Neural cell (in vitro differentiated cells): ENCODE measurements around the gene CACNA2D4. TPM values are rescaled to one million over a fixed set of nuclear protein-coding genes. Genes with fewer than 3 reads are reported as not detected.

Experiments
- H2AFZ ChIP-seq: fragments of 200-600, 300-800 bp; sonication (generic), shearing (Covaris generic); 2 replicates; pipeline ENCODE4 v1.6.0; 2014; ENCODE audit warnings: low read depth, mild to moderate bottlenecking, antibody characterized with exemption, low read length, moderate library complexity
- H3F3A ChIP-seq: fragments of 200-600 bp; shearing (Covaris generic); 2 replicates; pipeline ENCODE4 v1.6.1; 2016; ENCODE audit warnings: mild to moderate bottlenecking, moderate library complexity, mixed read lengths, antibody characterized with exemption, low read length; ENCODE audit not compliant: insufficient read depth, poor library complexity, severe bottlenecking
- H3K27ac ChIP-seq: fragments of 200-600, 300-800 bp; sonication (generic), shearing (Covaris generic); 2 replicates; pipeline ENCODE4 v1.5.1; 2014; ENCODE audit warnings: mild to moderate bottlenecking, low read length, moderate library complexity
- H3K27me3 ChIP-seq: fragments of 300-800, 200-600 bp; sonication (generic), shearing (Covaris generic); 2 replicates; pipeline ENCODE4 v1.6.0; 2014; ENCODE audit warnings: mild to moderate bottlenecking, low read depth, low read length, moderate library complexity; ENCODE audit not compliant: insufficient read depth
- H3K36me3 ChIP-seq: fragments of 300-800, 200-600 bp; sonication (generic), shearing (Covaris generic); 2 replicates; pipeline ENCODE4 v1.5.1; 2014; ENCODE audit warnings: mild to moderate bottlenecking, antibody characterized with exemption, low read length, moderate library complexity; ENCODE audit not compliant: insufficient read depth
- H3K4me2 ChIP-seq: fragments of 300-800, 200-600 bp; sonication (generic), shearing (Covaris generic); 2 replicates; pipeline ENCODE4 v1.6.0; 2014; ENCODE audit warnings: mild to moderate bottlenecking, low read length
- H3K4me3 ChIP-seq: fragments of 300-800, 200-600 bp; sonication (generic), shearing (Covaris generic); 2 replicates; pipeline ENCODE4 v1.5.1; 2014; ENCODE audit warnings: mild to moderate bottlenecking, low read length, moderate library complexity
- H3K79me2 ChIP-seq: fragments of 200-600 bp; shearing (Covaris generic); replicated peaks from 2 replicates; pipeline ENCODE4 v1.6.0; 2014; ENCODE audit warnings: mild to moderate bottlenecking, low read length, moderate library complexity; ENCODE audit not compliant: insufficient read depth
- H3K9ac ChIP-seq: fragments of 300-800, 200-600 bp; sonication (generic), shearing (Covaris generic); 2 replicates; pipeline ENCODE4 v1.6.1; 2016; ENCODE audit warnings: mild to moderate bottlenecking, low read length, mixed read lengths
- H3K9me2 ChIP-seq: fragments of 200-600 bp; shearing (Covaris generic); 2 replicates; pipeline ENCODE4 v1.6.1; 2016; ENCODE audit warnings: mild to moderate bottlenecking, low read length, mixed read lengths; ENCODE audit not compliant: insufficient read depth
- H3K9me3 ChIP-seq: fragments of 200-600, 300-800 bp; sonication (generic), shearing (Covaris generic); 2 replicates; pipeline ENCODE4 v1.6.1; 2016; ENCODE audit warnings: mild to moderate bottlenecking, mixed run types, low read length, moderate library complexity, mixed read lengths
- H4K20me1 ChIP-seq: fragments of 200-600 bp; shearing (Covaris generic); 2 replicates; pipeline ENCODE4 v1.6.1; 2016; ENCODE audit warnings: mild to moderate bottlenecking, mixed run types; ENCODE audit not compliant: insufficient read depth
- EP300 ChIP-seq: fragments of 450-650 bp; conservative IDR thresholded peaks from 2 replicates; pipeline ENCODE4 v1.6.1; 2014; ENCODE audit warnings: antibody characterized with exemption, mild to moderate bottlenecking, moderate library complexity; ENCODE audit not compliant: poor library complexity, severe bottlenecking
- EZH2 ChIP-seq: fragments of 200-600, 300-800 bp; shearing (Covaris generic), sonication (generic); IDR thresholded peaks from 2 replicates; pipeline ENCODE4 v1.6.1; 2014; ENCODE audit warnings: antibody characterized with exemption, low read length, borderline replicate concordance, mild to moderate bottlenecking; ENCODE audit not compliant: insufficient read depth, poor library complexity, severe bottlenecking
- MXI1 ChIP-seq: fragments of 450-650 bp; conservative IDR thresholded peaks from 2 replicates; pipeline ENCODE4 v1.6.1; 2014; ENCODE audit warnings: antibody characterized with exemption, mild to moderate bottlenecking; ENCODE audit not compliant: poor library complexity, severe bottlenecking
- POLR2AphosphoS5 ChIP-seq: IDR thresholded peaks from 2 replicates; pipeline ENCODE4 v1.6.1; 2012
- RAD21 ChIP-seq: fragments of 450-650 bp; conservative IDR thresholded peaks from 2 replicates; pipeline ENCODE4 v1.6.1; 2014; ENCODE audit warnings: antibody characterized with exemption, mild to moderate bottlenecking, moderate library complexity
- SMC3 ChIP-seq: fragments of 450-650 bp; conservative IDR thresholded peaks from 2 replicates; pipeline ENCODE4 v1.6.1; 2014; ENCODE audit warnings: antibody characterized with exemption, mild to moderate bottlenecking, moderate library complexity; ENCODE audit not compliant: poor library complexity
- TAF1 ChIP-seq: IDR thresholded peaks from 2 replicates; pipeline ENCODE4 v1.6.1; 2012; ENCODE audit warnings: low read depth
- polyA plus RNA-seq: library from polyadenylated mRNA; depleted of rRNA; stranded (reverse); fragments of >200 nt; gene quantifications from 2 replicates; pipeline ENCODE4 v1.2.3, GENCODE V29; 2014
- TF ChIP-seq, protein P1 (sequence below): IDR thresholded peaks from 2 replicates; pipeline ENCODE4 v1.6.1; 2012; ENCODE audit warnings: borderline replicate concordance
- TF ChIP-seq, protein P2 (sequence below): fragments of 450-650 bp; IDR thresholded peaks from 2 replicates; pipeline ENCODE4 v1.5.1; 2014; ENCODE audit warnings: antibody characterized with exemption, mild to moderate bottlenecking, moderate library complexity; ENCODE audit not compliant: poor library complexity, severe bottlenecking

CACNA2D4 gene
- polyA plus RNA-seq, 1 donor from 2014 or later: not detected

GRCh38 chr12:1816730-1817348 is 101.6 kb downstream of the CACNA2D4 start:
- Histone ChIP-seq H2AFZ (peak overlapping the region; percentile 47), H3K9ac (peak overlapping the region; percentile 38), H3K9me3 (no peaks in the 10 kb centered on the region), H3K4me2 (no peak overlapping the region), H3K27ac (peak overlapping the region; percentile 61), H3F3A (no peaks in the 10 kb centered on the region), H4K20me1 (no peaks in the 10 kb centered on the region), H3K27me3 (peaks cover 10% of the 10 kb centered on the region), H3K9me2 (no peaks in the 10 kb centered on the region), H3K4me3 (no peak overlapping the region), H3K36me3 (no peaks in the 10 kb centered on the region), H3K79me2 (no peaks in the 10 kb centered on the region)
- TF ChIP-seq SMC3 (no peak), TAF1 (no peak), RAD21 (no peak), MXI1 (no peak), POLR2AphosphoS5 (no peak), EP300 (no peak), EZH2 (no peak)
- TF ChIP-seq, protein P1, sequence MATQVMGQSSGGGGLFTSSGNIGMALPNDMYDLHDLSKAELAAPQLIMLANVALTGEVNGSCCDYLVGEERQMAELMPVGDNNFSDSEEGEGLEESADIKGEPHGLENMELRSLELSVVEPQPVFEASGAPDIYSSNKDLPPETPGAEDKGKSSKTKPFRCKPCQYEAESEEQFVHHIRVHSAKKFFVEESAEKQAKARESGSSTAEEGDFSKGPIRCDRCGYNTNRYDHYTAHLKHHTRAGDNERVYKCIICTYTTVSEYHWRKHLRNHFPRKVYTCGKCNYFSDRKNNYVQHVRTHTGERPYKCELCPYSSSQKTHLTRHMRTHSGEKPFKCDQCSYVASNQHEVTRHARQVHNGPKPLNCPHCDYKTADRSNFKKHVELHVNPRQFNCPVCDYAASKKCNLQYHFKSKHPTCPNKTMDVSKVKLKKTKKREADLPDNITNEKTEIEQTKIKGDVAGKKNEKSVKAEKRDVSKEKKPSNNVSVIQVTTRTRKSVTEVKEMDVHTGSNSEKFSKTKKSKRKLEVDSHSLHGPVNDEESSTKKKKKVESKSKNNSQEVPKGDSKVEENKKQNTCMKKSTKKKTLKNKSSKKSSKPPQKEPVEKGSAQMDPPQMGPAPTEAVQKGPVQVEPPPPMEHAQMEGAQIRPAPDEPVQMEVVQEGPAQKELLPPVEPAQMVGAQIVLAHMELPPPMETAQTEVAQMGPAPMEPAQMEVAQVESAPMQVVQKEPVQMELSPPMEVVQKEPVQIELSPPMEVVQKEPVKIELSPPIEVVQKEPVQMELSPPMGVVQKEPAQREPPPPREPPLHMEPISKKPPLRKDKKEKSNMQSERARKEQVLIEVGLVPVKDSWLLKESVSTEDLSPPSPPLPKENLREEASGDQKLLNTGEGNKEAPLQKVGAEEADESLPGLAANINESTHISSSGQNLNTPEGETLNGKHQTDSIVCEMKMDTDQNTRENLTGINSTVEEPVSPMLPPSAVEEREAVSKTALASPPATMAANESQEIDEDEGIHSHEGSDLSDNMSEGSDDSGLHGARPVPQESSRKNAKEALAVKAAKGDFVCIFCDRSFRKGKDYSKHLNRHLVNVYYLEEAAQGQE: no peak
- TF ChIP-seq, protein P2, sequence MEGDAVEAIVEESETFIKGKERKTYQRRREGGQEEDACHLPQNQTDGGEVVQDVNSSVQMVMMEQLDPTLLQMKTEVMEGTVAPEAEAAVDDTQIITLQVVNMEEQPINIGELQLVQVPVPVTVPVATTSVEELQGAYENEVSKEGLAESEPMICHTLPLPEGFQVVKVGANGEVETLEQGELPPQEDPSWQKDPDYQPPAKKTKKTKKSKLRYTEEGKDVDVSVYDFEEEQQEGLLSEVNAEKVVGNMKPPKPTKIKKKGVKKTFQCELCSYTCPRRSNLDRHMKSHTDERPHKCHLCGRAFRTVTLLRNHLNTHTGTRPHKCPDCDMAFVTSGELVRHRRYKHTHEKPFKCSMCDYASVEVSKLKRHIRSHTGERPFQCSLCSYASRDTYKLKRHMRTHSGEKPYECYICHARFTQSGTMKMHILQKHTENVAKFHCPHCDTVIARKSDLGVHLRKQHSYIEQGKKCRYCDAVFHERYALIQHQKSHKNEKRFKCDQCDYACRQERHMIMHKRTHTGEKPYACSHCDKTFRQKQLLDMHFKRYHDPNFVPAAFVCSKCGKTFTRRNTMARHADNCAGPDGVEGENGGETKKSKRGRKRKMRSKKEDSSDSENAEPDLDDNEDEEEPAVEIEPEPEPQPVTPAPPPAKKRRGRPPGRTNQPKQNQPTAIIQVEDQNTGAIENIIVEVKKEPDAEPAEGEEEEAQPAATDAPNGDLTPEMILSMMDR: no peak

GRCh38 chr12:1815814-1816729 is 102.4 kb downstream of the CACNA2D4 start:
- no peaks in the 10 kb centered on the region for H3K36me3 ChIP-seq
- H3K4me3 ChIP-seq: no peak overlapping the region
- no peak overlapping the region for H3K4me2 ChIP-seq
- H2AFZ ChIP-seq: peak overlapping the region; percentile 47
- H3K79me2 ChIP-seq: no peaks in the 10 kb centered on the region
- H3F3A ChIP-seq: no peaks in the 10 kb centered on the region
- TF ChIP-seq POLR2AphosphoS5: peak; percentile 70
- TF ChIP-seq, protein P2: no peak
- peak; percentile 32 for TF ChIP-seq EP300
- TF ChIP-seq SMC3: no peak
- no peak for TF ChIP-seq TAF1
- TF ChIP-seq RAD21: no peak
- no peak for TF ChIP-seq EZH2
- TF ChIP-seq MXI1: no peak
- TF ChIP-seq, protein P1: peak; percentile 25
- H3K9me3 ChIP-seq: no peaks in the 10 kb centered on the region
- H4K20me1 ChIP-seq: no peaks in the 10 kb centered on the region
- peak overlapping the region; percentile 61 for H3K27ac ChIP-seq
- peaks cover 4% of the 10 kb centered on the region for H3K27me3 ChIP-seq
- H3K9me2 ChIP-seq: no peaks in the 10 kb centered on the region
- H3K9ac ChIP-seq: peak overlapping the region; percentile 38
